ENCODE data around the gene CEACAM6.

- TF ChIP-seq CTCF (IDR thresholded peaks at IDR 0.05 in 4 of 5, conservative IDR thresholded peaks at IDR 0.05 in 1 of 5) (no peak), POLR2A (IDR thresholded peaks at IDR 0.05) (no peak)
Observed at GRCh38 chr19:41811981-41812380, 56.7 kb downstream of the CEACAM6 start.
